Activated T-cell treated with anti-CD3 and anti-CD28 coated beads, Interleukin-2, amount 50 U/mL, for 48 hours (primary cell): ENCODE measurements around the gene HRH1.
"Not testable (repeated sequence)": the region's sequence is repeated elsewhere in the genome, so short reads cannot be mapped to it uniquely, and the experiment has no call there.

ENCODE experiments used
- DNase-seq, 2 experiments: peaks; one replicate each; pipeline ENCODE4 v3.0.0-alpha.2; 2020

The HRH1 gene

DNA sequence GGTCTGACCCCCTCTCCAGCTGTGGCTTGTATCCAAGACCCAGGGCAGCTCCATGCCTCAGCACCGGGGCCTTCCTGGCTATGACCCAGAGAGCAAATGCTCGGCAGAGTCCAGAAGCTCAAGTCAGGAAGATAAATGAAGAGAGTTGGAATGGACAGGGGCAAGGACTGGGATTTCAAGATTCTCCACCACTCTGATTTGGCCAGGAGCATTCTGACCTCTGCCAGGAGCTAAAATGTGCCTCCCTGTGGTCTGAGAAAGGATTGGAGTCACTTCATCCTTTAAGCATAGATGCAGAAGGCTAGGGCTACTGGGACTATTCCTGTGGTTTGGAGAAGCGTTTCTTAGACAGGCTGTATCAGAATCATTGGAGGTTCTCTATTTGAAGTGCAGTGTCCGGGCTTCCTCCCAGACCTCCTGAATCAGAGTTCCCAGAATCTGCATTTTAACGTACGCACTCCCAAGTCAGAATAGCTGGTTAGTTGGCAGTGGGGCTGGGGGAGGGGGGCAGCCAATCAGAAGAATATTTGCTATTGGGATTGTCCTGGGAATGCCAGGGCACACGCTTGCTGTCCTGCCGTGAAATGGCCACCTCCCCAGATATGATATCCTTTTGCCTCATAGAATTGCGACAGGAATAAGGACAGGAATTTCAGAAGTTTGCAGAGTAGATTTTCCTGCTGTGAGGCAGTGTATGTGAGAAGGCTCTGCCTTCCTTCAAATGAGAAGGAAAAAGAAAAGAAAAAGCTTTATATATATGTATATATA, 57.4 kb downstream of the HRH1 start:
- DNase-seq: no peak

DNA sequence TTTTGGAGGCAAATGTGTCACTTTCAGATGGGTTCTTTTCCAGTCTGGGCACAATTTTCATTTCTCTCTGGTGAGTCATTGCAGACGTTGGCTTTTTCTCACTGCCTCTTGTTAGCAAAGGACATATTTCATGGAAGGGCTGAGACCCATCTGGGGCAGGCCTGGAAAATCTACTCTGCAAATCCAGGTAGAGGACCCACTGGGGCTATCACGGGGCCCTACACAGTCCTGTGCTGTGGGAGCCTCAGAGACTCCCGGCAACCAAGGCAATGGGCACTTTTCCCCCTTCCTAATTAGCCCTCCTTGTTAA, 58.0 kb downstream of the HRH1 start:
- DNase-seq: no peak

DNA sequence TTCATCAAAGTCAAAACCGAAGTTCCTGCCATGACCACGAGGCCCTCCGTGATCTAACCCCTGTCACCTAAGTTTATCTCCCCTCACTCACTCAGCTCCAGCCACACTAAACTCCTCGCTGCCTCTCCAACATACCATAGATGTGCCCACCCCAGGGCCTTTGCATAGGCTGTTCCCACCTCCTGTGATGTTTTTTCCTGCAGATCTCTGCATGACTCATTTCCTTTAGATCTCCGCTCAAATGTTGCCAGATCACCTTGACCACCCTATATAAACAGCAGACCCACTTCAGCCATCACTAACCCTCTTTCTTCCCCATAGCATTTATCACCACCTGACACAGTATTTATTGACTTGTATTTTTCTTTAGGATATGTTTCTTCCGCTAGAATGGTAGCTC, 58.5 kb downstream of the HRH1 start:
- DNase-seq: no peak

DNA sequence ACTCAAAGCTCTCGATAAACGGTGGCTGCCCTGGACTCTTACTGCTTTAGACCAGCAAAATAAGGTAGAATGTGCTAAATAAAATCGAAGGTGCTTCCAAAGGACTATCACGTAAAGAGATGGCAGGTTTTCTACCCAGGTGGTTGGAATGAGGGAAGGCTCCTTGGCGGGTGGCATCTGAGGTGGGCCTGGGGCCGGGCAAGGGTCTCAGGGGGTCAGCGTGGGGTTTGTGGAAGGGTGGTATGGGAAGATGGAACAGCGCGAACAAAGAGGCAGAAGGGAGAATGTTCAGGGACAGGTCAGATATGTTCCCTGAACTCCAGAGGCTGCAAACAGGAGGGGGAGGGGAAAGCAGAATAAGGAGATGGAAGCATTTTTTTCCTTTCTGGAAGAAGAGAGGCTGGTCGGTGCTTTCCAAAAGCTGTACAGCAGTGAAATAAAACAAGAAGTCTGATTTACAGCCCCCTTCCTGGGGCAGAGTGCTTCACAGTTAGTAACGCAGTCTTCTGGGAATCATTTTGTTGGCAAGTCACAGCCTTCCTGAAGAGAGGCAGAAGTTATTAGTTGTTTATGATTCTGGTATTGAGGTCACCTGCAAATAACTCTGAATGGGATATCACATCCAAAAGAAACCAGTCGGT, 59.6 kb downstream of the HRH1 start:
- DNase-seq: no peak

DNA sequence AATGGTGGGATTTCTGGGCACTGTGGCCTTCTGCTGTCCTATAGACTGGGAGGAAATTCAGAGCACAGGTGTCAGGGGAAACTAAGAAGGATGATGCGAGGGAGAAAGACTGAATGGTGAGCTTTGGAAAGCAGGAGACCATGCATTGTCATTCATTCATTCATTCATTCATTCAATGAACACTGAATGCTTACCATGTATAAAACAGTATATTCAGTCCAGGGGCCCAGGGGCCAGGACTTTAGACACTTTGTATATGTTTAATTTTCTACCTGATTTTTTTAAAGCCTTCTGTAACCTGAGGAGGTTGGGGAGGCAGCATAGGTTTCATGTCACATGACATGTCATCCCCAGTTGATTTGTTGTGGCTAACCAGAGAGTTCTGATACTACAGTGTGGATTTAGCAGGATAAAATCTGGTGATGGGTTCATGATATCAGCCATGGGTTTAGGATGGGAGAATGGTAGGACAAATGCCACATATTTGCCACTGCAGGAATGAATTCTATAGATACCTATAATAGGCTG, 60.2 kb downstream of the HRH1 start:
- DNase-seq: no peak

DNA sequence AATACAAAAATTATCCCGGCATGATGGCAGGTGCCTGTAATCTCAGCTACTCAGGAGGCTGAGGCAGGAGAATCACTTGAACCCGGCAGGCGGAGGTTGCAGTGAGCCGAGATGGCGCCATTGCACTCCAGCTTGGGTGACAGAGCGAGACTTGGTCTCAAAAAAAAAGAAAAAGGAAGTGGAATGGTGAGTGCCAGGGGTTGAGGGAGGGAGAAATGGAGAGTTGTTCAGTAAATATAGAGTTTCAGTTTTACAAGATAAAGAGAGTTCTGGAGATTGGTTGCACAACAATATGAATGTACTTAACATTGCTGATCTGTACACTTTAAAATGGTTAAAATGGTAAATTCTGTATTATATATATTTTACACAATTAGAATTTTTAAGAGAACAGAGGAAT, 63.1 kb downstream of the HRH1 start:
- not testable (repeated sequence) for DNase-seq

DNA sequence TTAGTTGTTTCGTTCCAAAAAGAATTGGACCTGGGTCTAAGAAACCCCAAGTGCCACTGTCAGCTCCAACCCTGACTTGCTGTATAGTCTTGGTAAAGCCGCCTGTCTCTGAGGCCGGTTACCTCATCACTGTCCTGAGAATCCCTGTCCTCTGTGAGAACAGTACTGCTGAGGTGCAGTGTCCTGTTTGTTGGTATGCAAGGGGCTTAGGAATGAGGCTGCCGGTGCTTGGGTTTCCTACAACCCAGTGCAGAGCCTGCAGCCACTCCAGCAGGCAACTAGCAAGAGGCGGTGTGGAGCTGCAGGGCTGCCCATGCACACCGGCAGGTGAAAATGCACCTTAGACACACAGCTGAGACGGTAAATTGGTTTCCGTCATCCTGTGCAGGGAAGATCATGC, 65.9 kb downstream of the HRH1 start:
- no peak for DNase-seq

DNA sequence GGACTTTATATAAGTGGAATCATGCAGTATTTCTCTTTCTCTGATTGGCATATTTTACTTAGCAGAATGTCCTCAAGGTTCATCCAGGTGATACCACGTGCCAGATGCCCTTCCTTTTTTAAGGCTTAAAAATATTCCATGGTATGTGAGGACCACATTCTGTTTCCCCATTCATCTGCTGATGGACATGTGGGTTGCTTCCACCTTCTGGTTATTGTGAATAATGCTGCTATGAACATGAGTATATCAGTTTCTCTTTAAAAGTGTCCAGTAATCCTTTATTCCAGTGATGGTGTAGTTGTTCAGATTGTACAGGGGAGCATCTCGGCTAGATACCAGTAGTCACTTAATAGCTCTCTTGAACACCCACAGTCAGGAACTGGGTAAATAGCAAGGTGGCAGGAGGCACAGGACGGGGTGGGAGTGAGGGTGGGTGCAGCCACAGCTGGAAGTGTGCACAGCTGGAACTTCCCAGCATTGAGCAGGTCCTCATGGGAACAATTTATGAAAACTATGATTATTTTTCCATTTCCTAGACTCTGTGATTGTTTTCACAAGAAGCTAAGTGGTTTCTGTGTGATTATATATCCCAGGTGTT, 67.6 kb downstream of the HRH1 start:
- no peak for DNase-seq

DNA sequence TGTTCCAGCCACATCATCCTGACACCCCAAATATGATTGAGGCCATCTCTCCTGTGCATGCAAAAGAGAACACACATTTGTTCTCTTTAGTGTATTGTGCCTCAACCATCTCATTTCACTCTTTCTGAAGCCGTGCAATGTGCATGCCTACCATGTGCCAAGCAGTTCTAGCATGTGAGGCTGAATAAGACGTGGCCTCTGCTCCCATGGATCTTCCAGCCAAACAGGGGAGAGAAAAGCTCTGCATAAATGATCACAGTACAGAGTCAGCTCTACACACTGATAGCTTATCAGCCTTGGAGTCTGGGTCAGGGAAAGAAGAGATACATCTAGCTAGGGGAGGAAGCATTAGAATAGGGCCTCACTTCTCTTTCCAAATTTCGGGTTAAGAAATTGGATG, 69.7 kb downstream of the HRH1 start:
- DNase-seq: no peak

DNA sequence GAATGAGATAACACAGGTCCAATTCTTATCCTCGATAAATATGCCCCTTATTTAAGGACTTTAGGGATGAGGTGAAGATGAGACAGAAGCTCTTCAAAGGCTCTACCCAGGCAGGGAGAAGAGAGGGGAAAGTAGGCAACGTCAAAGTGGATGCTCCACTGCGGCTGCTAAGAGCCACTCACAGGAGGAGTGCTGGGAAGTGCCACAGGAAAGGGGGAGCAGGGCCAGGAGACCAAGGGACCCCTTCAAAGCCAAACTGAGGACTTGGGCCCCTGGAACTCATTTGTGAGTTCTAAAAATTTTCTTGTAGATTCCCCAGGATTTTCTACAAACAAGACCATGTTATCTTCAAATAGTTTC, 70.6 kb downstream of the HRH1 start:
- DNase-seq: no peak

DNA sequence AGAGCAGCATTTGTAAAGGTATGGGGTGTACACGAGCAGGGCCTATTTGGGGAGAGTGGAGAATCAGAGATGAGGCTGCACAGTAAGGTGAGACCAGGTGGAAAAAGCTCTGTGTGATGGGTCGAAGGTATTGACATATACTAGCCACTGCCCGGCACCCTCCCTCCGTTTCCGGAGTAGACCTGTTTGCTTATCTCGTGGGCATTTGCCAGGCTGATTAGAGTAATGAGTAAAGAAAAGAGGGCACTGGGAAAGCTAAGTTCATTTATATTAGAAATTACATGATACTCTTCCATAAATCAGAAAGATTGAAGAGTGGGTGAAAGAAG, 71.7 kb downstream of the HRH1 start:
- DNase-seq: no peak

DNA sequence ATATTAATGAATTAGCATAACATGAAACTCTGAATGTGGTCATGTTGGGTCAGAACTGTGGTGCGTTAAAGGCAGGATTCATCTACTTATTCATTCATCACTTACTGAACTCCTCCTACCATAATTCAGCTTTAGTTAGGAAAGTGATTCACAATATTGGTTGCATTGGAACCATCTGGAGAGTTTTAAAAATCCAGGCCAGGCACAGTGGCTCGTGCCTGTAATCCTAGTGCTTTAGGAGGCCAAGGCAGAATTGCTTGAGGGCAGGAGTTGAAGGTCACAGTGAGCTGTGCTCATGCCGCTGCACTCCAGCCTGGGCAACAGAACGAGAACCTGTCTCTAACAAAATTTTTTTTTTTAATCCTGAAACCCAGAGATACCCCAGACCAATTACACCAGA, 73.7 kb downstream of the HRH1 start:
- DNase-seq: no peak

DNA sequence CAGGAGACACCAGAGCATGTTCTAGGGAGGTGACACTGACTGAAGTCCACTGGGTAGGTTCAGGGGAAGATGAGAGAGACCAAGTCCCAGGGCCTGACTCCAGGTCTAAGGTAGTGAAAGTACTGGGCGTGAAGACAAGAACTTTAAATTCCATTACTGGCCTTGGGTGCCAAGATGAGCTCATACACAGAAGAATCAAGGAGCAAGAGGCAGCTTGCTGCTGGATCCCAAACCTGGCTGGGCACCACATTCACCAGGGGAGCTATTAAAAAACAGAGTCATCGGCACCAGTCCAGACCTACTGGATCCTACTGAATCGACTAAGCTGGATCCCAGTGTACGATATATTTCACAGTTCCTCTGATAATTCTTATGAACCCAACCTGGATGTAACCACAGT, 75.8 kb downstream of the HRH1 start:
- no peak for DNase-seq

DNA sequence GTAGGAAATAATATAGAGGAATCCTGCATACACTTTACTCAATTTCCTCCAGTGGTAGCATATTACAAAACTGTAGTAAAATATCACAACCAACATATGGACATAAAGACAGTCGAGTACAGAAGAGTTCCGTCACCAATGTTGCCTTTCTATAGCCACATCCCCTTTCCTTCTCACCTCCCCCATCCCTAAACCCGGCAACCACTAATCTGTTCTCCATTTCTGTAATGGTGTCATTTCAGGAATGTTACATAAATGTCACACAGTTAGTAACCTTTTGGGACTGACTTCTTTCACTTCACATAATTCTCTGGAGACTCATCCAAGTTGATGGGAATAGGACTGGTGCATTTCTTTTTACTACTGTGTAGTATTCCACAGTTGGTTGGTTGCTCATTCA, 76.5 kb downstream of the HRH1 start:
- no peak for DNase-seq

DNA sequence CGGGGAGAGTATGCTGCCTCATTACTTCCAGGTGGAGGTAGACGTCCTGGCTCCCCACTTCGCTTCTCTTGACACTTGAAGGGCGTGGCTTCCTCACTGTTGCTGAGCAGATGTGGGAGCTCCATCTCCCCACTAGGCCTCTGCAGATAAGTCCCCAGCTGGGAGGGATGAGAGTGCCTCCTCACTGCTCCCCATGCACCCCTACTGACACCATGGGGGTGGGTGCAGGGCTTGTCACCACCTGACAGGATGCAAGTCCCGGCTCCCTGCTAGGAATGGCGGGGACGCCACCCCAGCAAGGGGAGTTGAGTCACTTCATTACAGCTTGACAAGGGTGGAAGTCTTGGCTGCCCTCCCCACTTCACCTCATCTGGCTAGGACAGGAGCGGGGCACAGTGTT, 81.1 kb downstream of the HRH1 start:
- DNase-seq: no peak

DNA sequence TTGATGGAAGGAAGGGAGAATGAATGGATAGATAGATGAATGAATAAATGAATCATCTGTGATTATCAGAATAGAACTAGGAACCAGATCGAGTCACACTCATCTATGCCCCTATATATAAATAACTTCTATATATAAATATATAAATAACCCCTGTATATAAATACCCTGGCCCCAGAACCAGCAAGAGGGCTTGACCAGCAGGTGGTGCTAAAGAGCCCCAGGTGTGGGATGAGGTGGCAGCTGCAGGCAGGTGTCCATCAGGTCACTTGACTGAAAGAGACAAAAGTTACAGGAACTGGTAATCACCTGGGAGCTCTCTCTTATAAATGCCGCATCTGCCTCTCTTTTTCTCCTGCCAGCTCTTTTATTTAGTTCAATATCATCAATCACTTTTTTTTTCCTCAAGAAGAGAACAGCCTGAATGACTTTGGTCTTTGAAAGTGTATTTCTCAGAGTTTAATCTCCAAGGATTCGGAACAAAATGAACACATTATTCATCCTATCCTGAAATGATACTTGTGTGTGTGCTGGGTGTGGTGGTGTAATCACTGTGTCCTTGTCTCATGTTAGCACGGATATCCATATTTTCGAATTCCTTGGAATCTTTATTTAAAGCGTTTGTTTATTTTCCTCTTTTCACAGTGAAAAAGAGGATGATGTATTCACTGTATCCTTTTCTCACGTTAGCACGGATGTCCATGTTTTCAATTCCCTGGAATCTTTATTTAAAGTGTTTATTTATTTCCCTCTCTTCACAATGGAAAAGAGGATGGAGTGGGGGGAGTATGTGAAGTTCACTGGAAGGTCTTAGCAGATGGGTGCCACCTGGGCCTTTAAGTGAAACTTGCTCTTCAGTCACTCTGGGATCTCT, 82.5 kb downstream of the HRH1 start:
- peak; percentile 88 to 89 for DNase-seq

DNA sequence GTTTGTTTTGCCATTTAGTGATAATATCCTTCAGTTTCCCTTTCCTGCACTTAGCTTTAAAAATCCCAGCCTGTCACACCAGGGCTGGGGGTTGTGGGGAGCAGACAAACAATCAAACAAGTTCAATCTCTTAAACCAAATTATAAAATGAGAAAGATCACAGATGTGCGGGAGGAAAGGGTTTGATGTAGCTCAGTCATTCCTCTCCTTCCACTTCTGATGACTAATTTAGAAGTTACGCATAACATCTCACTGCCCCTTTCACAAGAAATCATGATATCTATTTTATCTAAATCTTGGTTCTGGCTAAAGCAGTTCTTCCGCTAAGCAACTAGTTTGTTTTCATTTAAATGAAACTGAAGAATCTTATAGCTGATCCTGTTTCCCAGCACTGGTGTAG, 83.8 kb downstream of the HRH1 start:
- peak; percentile 47 for DNase-seq

DNA sequence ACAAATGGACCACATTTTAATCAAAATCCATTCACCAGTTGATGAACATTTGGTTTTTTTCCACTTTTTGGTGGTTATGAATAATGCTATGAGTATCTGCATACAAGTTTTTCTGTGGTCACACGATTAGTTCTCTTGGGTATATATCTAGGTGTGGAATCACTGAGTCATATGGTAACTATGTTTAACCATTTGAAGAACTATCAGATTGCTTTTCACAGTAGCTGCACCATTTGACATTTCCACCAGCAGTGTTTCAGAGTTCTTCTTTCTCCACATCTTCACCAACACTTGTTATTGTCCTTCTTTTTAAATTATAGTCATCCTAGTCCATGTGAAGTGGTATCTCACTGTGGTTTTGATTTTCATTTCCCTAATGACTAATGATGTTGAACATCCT, 84.6 kb downstream of the HRH1 start:
- DNase-seq: no peak

DNA sequence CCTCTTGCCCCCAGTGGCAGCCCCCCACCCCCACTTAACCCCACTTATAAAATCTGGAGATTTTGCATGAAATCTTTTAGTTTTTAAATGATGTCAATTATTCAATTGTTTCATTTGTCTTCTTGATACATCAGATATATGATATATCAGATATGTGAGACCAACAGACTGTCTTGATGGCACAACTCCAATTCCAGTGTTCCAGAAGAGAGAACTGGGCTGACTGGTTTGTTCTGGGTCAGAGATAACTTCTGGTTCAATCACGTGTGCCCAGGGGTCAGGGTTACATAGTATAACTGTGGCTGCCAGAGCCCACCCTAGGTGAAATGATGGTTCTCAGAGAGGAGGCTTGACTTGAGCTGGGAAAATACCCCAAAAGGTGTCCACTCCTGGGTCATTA, 85.5 kb downstream of the HRH1 start:
- DNase-seq: no peak

DNA sequence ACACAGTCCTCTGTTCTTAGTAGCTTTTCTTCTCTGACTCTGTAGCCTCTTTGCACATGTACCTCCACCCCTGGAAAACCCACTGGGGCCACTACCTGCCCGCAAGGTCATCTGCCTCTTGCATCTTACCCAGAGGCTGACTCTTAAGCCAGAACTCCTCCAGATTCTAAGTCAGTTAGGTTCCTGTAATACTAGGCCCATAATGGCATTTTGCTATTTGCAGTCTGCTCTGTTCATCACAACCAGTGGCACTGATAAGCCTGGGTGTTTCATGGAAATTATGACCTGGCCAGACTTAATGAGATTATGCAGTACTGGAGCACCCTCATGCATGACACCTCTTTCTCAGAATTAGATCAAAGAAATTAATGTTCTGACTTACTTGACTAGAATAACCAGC, 86.2 kb downstream of the HRH1 start:
- peak; percentile 69 to 74 for DNase-seq

DNA sequence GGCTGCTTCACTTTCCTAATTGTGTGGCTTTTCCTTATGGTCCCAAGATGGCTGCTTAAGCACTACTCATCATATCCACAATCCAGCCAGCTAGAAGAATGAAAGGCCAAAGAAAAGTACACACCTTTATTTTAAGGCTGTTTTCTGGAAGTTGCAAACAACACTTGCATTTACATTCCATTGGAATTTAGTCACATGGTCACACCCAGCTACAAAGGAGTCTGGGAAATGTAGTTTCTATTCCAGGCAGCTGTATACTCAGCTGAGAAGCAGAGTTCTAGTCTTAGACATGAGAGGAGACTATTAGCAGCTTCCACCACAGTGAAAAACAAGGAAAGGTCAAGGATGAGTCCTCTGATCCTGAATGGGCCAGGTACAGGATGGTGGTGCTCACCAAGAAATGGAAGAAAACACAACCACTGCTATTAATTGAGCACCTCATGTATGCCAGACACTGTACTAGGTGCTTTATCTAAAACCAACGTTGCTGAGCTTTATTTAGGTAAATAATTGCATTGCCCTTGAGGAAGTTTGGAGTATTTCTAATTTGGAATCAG, 89.9 kb downstream of the HRH1 start:
- no peak for DNase-seq

DNA sequence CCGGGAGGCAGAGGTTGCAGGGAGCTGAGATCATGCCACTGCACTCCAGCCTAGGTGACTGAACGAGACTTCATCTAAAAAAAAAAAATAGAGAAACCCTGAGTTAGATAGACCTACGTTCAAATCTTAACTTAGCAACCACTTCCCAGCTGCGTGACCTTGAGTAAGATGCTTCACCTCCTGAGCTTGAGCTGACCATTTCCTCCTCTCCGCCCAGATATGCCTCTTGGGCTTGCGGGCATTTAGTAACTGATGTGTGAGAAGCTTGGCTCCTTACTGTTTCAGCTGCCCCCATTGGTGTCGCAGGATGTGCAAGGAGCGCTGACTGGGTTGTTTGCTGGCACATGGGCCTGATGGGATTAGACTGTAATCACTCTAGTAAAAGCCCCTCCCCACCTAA, 91.0 kb downstream of the HRH1 start:
- DNase-seq: no peak
